ENCODE data around the gene DAGLA. TPM values are rescaled to one million over a fixed set of nuclear protein-coding genes. Genes with fewer than 3 reads are reported as not detected.
A peak's percentile ranks its signal among the peaks of the same experiment; 100 is the strongest.

The DAGLA gene
- total and polyA plus RNA-seq, 3 donors from 2014 or later = 5.1 to 8.3 (median 7.1) TPM

DNA sequence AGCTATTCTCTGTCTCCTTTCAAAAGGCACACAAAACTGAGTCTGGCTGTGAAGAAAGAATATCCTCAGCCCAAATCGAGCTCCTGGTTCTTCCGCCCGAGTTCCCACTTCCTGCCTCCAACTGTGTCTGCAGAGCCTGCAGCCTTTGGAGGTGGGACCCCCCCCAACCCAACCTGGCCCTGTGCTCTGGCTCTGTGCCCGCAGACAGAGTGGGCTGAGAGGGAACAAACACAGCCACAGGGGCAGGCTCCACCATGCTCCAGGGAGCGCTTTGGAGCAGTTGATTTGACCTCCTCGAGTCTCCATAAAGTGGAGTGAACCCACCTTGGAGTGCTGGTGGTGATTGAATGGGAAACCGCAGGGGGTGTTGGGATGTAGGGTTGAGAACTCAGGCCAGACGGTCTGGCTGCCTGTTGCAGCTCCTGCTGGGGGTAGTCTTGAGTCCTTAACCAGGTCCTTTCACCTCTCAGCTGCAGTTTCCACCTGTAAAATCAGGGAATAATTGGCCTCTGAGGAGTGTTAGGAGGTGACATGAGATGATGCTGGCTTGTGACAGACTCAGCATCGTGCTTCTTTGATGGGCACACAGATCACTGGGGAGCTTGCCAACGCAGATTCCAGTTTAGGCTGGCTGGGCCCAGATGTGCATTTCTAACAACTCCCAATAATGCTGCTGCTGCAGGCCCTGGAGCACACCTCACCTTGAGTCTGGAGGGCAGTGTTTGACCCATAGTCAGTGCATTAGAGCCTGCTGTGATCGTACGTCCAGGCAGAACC is 11.4 kb downstream of the DAGLA start:
- no peaks in the 10 kb centered on the region for H3K36me3 ChIP-seq (ENCODE audit: low read depth, missing control alignments)
- no peak for DNase-seq
- TF ChIP-seq, protein P1, sequence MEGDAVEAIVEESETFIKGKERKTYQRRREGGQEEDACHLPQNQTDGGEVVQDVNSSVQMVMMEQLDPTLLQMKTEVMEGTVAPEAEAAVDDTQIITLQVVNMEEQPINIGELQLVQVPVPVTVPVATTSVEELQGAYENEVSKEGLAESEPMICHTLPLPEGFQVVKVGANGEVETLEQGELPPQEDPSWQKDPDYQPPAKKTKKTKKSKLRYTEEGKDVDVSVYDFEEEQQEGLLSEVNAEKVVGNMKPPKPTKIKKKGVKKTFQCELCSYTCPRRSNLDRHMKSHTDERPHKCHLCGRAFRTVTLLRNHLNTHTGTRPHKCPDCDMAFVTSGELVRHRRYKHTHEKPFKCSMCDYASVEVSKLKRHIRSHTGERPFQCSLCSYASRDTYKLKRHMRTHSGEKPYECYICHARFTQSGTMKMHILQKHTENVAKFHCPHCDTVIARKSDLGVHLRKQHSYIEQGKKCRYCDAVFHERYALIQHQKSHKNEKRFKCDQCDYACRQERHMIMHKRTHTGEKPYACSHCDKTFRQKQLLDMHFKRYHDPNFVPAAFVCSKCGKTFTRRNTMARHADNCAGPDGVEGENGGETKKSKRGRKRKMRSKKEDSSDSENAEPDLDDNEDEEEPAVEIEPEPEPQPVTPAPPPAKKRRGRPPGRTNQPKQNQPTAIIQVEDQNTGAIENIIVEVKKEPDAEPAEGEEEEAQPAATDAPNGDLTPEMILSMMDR (IDR thresholded peaks at IDR 0.05) = no peak
- TF ChIP-seq POLR2A (IDR thresholded peaks at IDR 0.05) = no peak
- WGBS, 2 donors = 70 to 73% methylated on average over 11 to 12 of the region's 12 CpGs
- H3K4me3 ChIP-seq = no peak overlapping the region
- intact Hi-C loops (cut with DNase I; ENCODE audit: low total_unique reads) = no loop called here
- no peaks in the 10 kb centered on the region for H3K27me3 ChIP-seq
- H3K27ac ChIP-seq = no peak overlapping the region
- no peaks in the 10 kb centered on the region for H3K9me3 ChIP-seq
- peaks cover 49% of the 10 kb centered on the region for H3K4me1 ChIP-seq

DNA sequence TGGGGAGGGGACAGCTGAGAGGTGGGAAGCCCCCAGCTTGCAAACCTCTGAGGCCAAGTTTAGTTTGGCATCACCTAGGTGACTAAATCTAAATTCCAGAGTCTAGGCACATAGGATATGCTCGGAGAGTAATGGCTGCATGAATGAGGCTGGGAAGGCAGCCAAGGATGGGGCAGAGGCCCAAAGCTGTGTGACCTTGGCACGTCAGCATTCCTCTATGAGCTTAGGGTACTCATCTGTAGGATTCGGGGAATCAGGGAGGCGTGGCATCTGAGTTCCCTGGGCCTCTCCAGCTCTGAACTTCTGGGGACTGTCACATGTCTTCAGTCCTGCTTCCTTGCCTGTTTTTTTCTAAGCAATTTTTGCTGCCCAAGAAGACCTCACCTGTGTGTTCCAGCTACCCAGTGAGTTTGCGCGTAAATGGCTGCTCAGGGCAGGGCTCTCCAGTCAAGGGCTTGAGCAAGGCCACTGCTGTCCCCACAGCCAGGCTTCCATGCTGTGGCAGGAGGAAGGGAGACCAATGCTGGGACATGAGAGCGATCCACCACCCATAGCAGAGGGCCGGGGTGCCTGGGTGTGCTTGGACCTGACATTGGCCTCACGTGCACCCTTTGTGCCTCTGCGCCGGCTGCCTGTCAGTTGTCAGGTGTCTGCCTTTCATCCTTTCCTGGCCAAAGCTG is 13.9 kb downstream of the DAGLA start:
- H3K4me1 ChIP-seq = peaks cover 67% of the 10 kb centered on the region
- no peaks in the 10 kb centered on the region for H3K27me3 ChIP-seq
- H3K27ac ChIP-seq = peak overlapping the region; percentile 83 to 92
- TF ChIP-seq, protein P1 (IDR thresholded peaks at IDR 0.05) = no peak
- no peak for TF ChIP-seq POLR2A (IDR thresholded peaks at IDR 0.05)
- H3K9me3 ChIP-seq = no peaks in the 10 kb centered on the region
- H3K36me3 ChIP-seq (ENCODE audit: low read depth, missing control alignments) = no peaks in the 10 kb centered on the region
- no peak overlapping the region for H3K4me3 ChIP-seq
- WGBS, 2 donors = 64 to 79% methylated on average over 5 to 11 of the region's 11 CpGs
- intact Hi-C loops (cut with DNase I; ENCODE audit: low total_unique reads) = no loop called here
- peak; percentile 76 for DNase-seq

- Histone ChIP-seq H3K27ac (peak overlapping the region; percentile 83 to 92), H3K36me3 (ENCODE audit: low read depth, missing control alignments) (no peaks in the 10 kb centered on the region), H3K4me1 (peaks cover 72% of the 10 kb centered on the region), H3K9me3 (no peaks in the 10 kb centered on the region), H3K4me3 (no peak overlapping the region), H3K27me3 (no peaks in the 10 kb centered on the region)
- no peak for DNase-seq
- intact Hi-C loops (cut with DNase I; ENCODE audit: low total_unique reads) = no loop called here
- 78 to 79% methylated on average over 7 of the region's 7 CpGs for WGBS, 2 donors
- TF ChIP-seq, protein P1 (IDR thresholded peaks at IDR 0.05) = no peak
- TF ChIP-seq POLR2A (IDR thresholded peaks at IDR 0.05) = no peak
These were observed 14.4 kb downstream of the DAGLA start for GRCh38 chr11:61694602-61694939.

- Histone ChIP-seq H3K9me3 (no peaks in the 10 kb centered on the region), H3K4me3 (no peak overlapping the region), H3K4me1 (peaks cover 78% of the 10 kb centered on the region), H3K36me3 (ENCODE audit: low read depth, missing control alignments) (no peaks in the 10 kb centered on the region), H3K27me3 (no peaks in the 10 kb centered on the region), H3K27ac (peak overlapping the region; percentile 83 to 92)
- peak; percentile 75 for DNase-seq
- TF ChIP-seq POLR2A (IDR thresholded peaks at IDR 0.05) = no peak
- TF ChIP-seq, protein P1 (IDR thresholded peaks at IDR 0.05) = no peak
- intact Hi-C loops (cut with DNase I; ENCODE audit: low total_unique reads) = no loop called here
- 39 to 73% methylated on average over 9 to 15 of the region's 15 CpGs for WGBS, 2 donors
These were observed 14.9 kb downstream of the DAGLA start for GRCh38 chr11:61694946-61695706.
